Measurements from ENCODE around the gene MYO18A.

Gene MYO18A

DNA sequence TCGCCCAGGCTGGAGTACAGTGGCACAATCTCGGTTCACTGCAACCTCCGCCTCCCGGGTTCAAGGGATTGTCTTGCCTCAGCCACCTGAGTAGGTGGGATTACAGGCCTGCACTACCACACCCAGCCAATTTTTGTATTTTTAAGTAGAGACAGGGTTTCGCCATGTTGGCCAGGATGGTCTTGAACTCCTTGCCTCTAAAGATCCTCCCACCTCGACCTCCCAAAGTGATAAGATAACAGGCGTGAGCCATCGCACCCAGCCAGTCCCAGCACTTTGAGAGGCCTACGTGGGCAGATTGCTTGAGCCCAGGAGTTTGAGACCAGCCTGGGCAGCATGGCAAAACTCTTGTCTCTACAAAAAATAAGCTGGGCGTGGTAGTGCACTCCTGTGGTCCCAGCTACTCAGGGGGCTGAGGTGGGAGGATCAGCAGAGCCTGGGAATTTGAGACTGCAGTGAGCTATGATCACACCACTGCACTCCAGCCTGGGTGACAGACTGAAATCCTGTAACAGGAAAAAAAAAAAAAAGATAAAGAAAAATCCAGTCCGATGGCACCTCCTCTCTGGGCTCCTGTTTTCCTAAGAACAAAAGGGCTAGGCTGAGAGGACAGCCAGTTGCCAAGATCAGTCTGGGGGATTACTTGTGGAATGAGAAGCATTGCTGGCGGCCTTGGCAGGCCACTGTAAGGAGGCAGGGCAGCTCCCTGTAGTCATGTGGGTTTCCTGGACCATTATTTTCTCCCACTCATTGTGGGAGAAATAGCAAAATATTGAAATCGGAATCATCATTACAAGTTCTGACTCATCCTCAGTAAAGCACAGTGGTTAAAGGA is 140.2 kb downstream of the MYO18A start:
- Histone ChIP-seq H3K27ac (ENCODE audit: insufficient read depth, low read depth, low read length, poor library complexity, severe bottlenecking) (no peak overlapping the region), H3K9me3 (ENCODE audit: control insufficient read depth, low read length) (no peaks in the 10 kb centered on the region), H3K27me3 (ENCODE audit: control insufficient read depth, insufficient read depth, low read length, poor library complexity, severe bottlenecking) (no peaks in the 10 kb centered on the region), H3K36me3 (ENCODE audit: control insufficient read depth, insufficient read depth, low read length) (no peaks in the 10 kb centered on the region), H3K4me3 (ENCODE audit: insufficient read depth, low read depth, low read length) (no peak overlapping the region), H3K4me1 (ENCODE audit: control insufficient read depth, insufficient read depth, low read length) (peaks cover 51% of the 10 kb centered on the region)
- WGBS, 2 experiments, result 80 to 83% methylated on average over 13 of the region's 13 CpGs

DNA sequence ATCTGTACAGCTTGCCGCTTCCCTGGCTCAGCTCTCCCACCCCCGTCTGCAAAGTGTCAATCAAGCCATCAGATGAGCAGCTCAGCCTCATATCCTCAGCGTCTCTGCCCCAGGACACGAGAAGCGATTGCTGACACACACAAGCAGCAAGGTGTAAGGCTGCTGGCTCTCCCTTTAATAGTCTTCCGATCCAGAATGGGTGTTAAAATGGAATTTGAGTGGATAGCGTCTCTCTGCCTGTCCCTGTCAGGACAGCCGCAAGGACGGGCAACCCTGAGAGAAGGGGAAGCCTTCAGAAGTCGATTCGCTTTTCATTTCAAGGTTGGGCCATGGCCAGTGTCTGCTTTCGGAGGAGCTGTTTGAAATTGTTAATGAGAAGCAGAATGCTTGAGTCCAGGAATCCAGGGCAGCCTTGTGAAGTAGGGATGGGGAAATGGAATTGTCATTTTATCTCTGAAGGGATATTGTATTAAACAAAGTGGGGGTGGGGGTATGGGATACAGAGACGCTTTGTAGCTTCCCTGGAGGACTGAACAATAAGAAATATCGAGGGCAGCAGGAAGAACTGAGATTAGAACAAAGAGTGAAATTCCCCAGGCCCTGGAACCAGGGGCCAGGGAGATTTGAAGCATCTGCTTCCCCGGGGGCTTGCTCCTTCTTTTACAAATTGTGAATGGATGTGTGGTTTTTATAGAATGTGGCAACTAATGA is 142.0 kb downstream of the MYO18A start:
- Histone ChIP-seq H3K27ac (ENCODE audit: insufficient read depth, low read depth, low read length, poor library complexity, severe bottlenecking) (no peak overlapping the region), H3K4me1 (ENCODE audit: control insufficient read depth, insufficient read depth, low read length) (peaks cover 42% of the 10 kb centered on the region), H3K4me3 (ENCODE audit: insufficient read depth, low read depth, low read length) (no peak overlapping the region), H3K36me3 (ENCODE audit: control insufficient read depth, insufficient read depth, low read length) (no peaks in the 10 kb centered on the region), H3K9me3 (ENCODE audit: control insufficient read depth, low read length) (peaks cover 6% of the 10 kb centered on the region), H3K27me3 (ENCODE audit: control insufficient read depth, insufficient read depth, low read length, poor library complexity, severe bottlenecking) (no peaks in the 10 kb centered on the region)
- 31 to 36% methylated on average over 15 of the region's 15 CpGs for WGBS, 2 experiments

DNA sequence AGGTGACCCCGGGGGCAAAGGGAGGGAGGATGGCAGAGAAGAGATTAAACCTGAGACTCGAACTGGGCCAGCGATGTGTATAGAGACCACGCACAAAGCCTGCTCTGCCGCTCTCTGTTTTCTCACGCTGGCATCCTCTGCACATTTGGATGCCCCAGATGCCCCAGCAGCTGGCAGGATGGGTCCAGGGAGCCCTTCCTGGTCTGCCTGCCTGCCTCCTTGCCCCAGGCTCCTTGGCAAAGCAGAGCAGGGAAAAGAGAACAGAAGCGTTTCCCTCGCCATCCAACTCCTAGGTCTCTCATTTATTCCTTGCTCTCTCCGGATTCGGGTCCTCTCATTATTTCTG is 142.5 kb downstream of the MYO18A start:
- Histone ChIP-seq H3K27me3 (ENCODE audit: control insufficient read depth, insufficient read depth, low read length, poor library complexity, severe bottlenecking) (no peaks in the 10 kb centered on the region), H3K36me3 (ENCODE audit: control insufficient read depth, insufficient read depth, low read length) (no peaks in the 10 kb centered on the region), H3K4me1 (ENCODE audit: control insufficient read depth, insufficient read depth, low read length) (peaks cover 41% of the 10 kb centered on the region), H3K4me3 (ENCODE audit: insufficient read depth, low read depth, low read length) (no peak overlapping the region), H3K9me3 (ENCODE audit: control insufficient read depth, low read length) (peaks cover 6% of the 10 kb centered on the region), H3K27ac (ENCODE audit: insufficient read depth, low read depth, low read length, poor library complexity, severe bottlenecking) (no peak overlapping the region)
- WGBS, 2 experiments, result 84 to 85% methylated on average over 10 of the region's 10 CpGs

DNA sequence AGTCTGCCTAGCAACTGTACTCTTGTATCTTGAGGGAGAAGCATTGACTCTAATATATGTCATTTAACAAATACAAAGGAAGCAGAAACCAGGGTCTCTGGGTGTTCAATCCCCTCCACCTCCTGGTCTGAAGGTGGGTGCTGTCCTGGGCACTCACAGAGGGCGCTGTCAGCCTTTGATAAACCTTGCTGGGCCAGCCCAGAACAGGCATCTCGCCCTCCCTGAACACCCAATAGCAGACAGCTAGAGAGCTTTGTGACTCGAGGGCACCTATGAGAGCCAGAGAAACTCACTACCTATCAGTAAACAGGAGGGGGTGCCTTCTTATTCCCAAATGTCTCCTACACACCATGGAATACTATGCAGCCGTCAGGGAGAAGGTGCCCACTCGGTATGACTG is 143.6 kb downstream of the MYO18A start:
- H3K27ac ChIP-seq (ENCODE audit: insufficient read depth, low read depth, low read length, poor library complexity, severe bottlenecking), result no peak overlapping the region
- no peaks in the 10 kb centered on the region for H3K27me3 ChIP-seq (ENCODE audit: control insufficient read depth, insufficient read depth, low read length, poor library complexity, severe bottlenecking)
- peaks cover 46% of the 10 kb centered on the region for H3K4me1 ChIP-seq (ENCODE audit: control insufficient read depth, insufficient read depth, low read length)
- H3K36me3 ChIP-seq (ENCODE audit: control insufficient read depth, insufficient read depth, low read length), result no peaks in the 10 kb centered on the region
- WGBS, 2 experiments, result 82 to 92% methylated on average over 5 of the region's 5 CpGs
- no peak overlapping the region for H3K4me3 ChIP-seq (ENCODE audit: insufficient read depth, low read depth, low read length)
- peaks cover 6% of the 10 kb centered on the region for H3K9me3 ChIP-seq (ENCODE audit: control insufficient read depth, low read length)

DNA sequence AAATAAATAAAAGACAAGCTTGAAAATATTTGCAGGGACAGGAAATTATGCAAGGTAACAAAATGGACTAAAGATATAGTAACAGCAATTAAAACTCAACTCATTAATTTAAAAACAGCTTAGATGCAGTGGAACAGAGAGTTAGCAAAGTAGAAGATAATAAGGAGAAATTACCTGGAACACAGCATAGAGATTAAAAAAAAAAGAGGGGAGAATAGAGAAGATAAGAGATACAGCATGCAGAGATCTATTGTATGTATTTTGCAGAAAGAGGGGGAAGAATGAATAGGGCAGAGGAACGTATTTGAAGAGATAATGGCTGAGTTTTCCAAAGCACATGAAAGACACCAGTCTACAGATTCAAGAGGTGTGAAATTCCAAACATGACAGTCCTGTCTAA is 145.7 kb downstream of the MYO18A start:
- Histone ChIP-seq H3K4me3 (ENCODE audit: insufficient read depth, low read depth, low read length) (no peak overlapping the region), H3K27me3 (ENCODE audit: control insufficient read depth, insufficient read depth, low read length, poor library complexity, severe bottlenecking) (no peaks in the 10 kb centered on the region), H3K9me3 (ENCODE audit: control insufficient read depth, low read length) (peaks cover 6% of the 10 kb centered on the region), H3K27ac (ENCODE audit: insufficient read depth, low read depth, low read length, poor library complexity, severe bottlenecking) (no peak overlapping the region), H3K36me3 (ENCODE audit: control insufficient read depth, insufficient read depth, low read length) (no peaks in the 10 kb centered on the region), H3K4me1 (ENCODE audit: control insufficient read depth, insufficient read depth, low read length) (peaks cover 40% of the 10 kb centered on the region)
- WGBS, 2 experiments, result 88 to 91% methylated on average over 1 of the region's 1 CpG

DNA sequence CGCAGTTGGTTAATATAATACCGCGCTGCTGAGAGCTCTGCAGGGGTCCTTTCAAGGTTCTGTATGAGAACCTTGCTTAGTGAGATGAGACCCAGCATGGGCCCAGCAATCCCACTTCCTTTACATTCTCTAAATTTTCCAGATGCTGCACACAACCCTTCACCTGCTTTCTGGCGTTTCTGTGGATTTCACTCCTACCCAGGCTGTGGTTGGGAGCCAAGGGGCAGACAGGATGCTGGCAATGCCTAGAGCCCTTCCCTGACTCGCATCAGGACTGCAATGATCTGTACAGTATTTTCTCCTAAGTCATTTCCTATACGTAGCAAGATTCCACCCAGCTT is 147.4 kb downstream of the MYO18A start:
- peak overlapping the region; percentile 47 for H3K27ac ChIP-seq (ENCODE audit: insufficient read depth, low read depth, low read length, poor library complexity, severe bottlenecking)
- H3K4me1 ChIP-seq (ENCODE audit: control insufficient read depth, insufficient read depth, low read length), result peaks cover 31% of the 10 kb centered on the region
- WGBS, 2 experiments, result 5 to 8% methylated on average over 5 of the region's 6 CpGs
- H3K4me3 ChIP-seq (ENCODE audit: insufficient read depth, low read depth, low read length), result no peak overlapping the region
- no peaks in the 10 kb centered on the region for H3K36me3 ChIP-seq (ENCODE audit: control insufficient read depth, insufficient read depth, low read length)
- peaks cover 6% of the 10 kb centered on the region for H3K9me3 ChIP-seq (ENCODE audit: control insufficient read depth, low read length)
- no peaks in the 10 kb centered on the region for H3K27me3 ChIP-seq (ENCODE audit: control insufficient read depth, insufficient read depth, low read length, poor library complexity, severe bottlenecking)

DNA sequence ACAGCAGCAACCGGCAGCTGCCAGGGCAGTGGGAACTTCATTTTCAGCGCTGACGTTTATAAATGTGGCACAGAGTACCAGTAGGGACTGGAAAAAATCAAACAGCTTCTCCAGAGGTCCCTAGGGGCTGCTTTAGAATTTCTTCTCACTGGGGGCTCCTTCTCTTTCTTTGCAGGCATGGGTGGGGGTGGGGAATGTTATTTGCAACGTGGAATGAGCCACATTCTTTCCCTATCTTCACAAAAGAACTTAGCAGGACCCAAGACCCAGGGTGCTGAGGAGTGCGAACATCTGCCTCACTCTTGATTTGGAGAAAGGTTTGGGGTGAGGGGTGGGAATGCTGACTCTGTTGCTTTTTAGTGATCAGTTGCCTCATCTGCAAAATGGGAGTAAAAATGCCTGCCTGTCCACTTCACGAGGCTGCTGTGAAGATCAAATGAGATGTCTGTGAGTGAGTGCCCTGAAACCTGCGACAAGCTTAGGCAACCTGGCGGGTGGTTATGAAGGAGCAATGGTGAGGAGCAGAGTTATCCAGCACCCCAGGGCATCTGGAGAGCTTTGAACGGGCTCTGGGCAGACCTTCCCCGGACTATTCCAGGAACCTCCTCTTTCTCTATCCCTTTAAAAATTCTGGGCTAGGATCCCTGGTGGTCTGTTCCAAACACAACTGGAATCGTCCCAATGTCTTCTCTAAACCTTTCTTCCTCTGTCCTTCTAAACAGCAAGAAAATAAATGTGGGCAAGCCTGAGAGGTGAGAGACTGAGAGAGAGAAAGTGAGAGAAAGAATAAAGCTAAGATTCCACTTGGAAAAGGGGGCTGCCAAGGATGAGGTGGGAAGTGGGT is 148.0 kb downstream of the MYO18A start:
- peak overlapping the region; percentile 47 for H3K27ac ChIP-seq (ENCODE audit: insufficient read depth, low read depth, low read length, poor library complexity, severe bottlenecking)
- no peaks in the 10 kb centered on the region for H3K27me3 ChIP-seq (ENCODE audit: control insufficient read depth, insufficient read depth, low read length, poor library complexity, severe bottlenecking)
- 11 to 14% methylated on average over 9 to 10 of the region's 11 CpGs for WGBS, 2 experiments

DNA sequence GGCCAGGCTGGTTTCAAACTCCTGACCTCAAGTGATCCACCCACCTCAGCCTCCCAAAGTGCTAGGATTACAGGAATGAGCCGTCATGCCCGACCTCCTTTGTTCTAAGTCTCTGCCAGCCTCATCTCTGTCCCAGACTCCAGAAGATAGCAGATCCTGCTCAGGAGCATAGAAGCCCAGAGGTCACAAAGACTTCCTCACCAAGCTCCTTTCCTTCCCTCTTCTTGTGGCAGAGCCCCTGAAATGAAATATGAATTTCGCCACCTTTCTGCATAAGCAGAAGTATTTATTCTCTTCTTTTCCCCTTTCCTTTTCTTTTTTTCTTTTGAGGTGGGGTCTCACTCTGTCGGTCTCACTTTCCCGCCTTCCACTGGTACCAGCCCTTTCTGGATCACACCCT is 148.7 kb downstream of the MYO18A start:
- Histone ChIP-seq H3K9me3 (ENCODE audit: control insufficient read depth, low read length) (peaks cover 6% of the 10 kb centered on the region), H3K4me3 (ENCODE audit: insufficient read depth, low read depth, low read length) (no peak overlapping the region), H3K27me3 (ENCODE audit: control insufficient read depth, insufficient read depth, low read length, poor library complexity, severe bottlenecking) (no peaks in the 10 kb centered on the region), H3K4me1 (ENCODE audit: control insufficient read depth, insufficient read depth, low read length) (peaks cover 30% of the 10 kb centered on the region), H3K36me3 (ENCODE audit: control insufficient read depth, insufficient read depth, low read length) (no peaks in the 10 kb centered on the region), H3K27ac (ENCODE audit: insufficient read depth, low read depth, low read length, poor library complexity, severe bottlenecking) (peak overlapping the region; percentile 47)
- 35 to 41% methylated on average over 5 of the region's 5 CpGs for WGBS, 2 experiments

More for the DNA sequence above, 148.0 kb downstream of the MYO18A start:
- Histone ChIP-seq H3K4me3 (ENCODE audit: insufficient read depth, low read depth, low read length) (no peak overlapping the region), H3K9me3 (ENCODE audit: control insufficient read depth, low read length) (peaks cover 6% of the 10 kb centered on the region), H3K36me3 (ENCODE audit: control insufficient read depth, insufficient read depth, low read length) (no peaks in the 10 kb centered on the region), H3K4me1 (ENCODE audit: control insufficient read depth, insufficient read depth, low read length) (peaks cover 31% of the 10 kb centered on the region)

DNA sequence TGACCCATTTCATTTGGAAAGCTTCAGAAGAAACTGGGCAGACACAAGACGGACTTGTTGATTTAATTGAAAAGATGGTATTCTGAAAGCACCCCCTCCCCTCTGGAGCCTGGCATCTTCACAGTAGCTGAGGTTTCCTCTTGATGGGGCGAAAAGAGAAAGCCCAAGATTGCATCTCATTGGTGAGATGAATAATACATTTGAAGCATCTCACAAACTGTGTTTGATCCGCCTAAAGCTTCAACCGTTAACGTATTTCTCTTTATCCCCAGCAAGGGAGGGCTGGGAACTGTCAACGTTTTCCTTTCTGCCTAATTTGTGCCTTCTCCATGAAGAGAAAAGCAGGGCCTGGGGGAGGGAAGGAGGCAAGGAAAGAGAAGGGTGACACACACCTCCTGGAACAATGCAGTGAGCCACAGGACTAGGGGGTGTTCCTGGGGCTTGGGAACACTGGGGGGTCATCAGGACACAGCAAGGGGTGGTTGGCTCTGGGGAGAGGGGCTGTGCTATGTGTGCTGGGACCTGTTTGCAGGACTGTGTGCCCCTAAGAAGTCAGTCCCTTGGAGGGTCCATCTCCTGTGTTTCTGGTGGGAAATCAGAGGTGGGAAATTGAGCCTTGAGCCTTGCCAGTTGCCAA is 155.8 kb downstream of the MYO18A start:
- Histone ChIP-seq H3K36me3 (ENCODE audit: control insufficient read depth, insufficient read depth, low read length) (no peaks in the 10 kb centered on the region), H3K27ac (ENCODE audit: insufficient read depth, low read depth, low read length, poor library complexity, severe bottlenecking) (no peak overlapping the region), H3K4me1 (ENCODE audit: control insufficient read depth, insufficient read depth, low read length) (peaks cover 23% of the 10 kb centered on the region), H3K27me3 (ENCODE audit: control insufficient read depth, insufficient read depth, low read length, poor library complexity, severe bottlenecking) (no peaks in the 10 kb centered on the region), H3K9me3 (ENCODE audit: control insufficient read depth, low read length) (no peaks in the 10 kb centered on the region), H3K4me3 (ENCODE audit: insufficient read depth, low read depth, low read length) (no peak overlapping the region)
- whole genome bisulfite sequencing, 2 experiments, result 87 to 89% methylated on average over 6 of the region's 6 CpGs

Data from ectodermal cell (in vitro differentiated cells).